OCI-LY3 (cell line): ENCODE data around the gene AKTIP.

Experiments
- H2AFZ ChIP-seq: fragments of 200-600, 300-600 bp; shearing (Covaris generic); 2 replicates; pipeline ENCODE4 v1.6.0; 2014; ENCODE audit warnings: antibody characterized with exemption, low read depth, low read length
- H3K27ac ChIP-seq: fragments of 200-600, 300-600 bp; sonication (generic); 2 replicates; pipeline ENCODE4 v1.5.1; 2014; ENCODE audit warnings: mild to moderate bottlenecking, low read length, moderate library complexity, mixed read lengths
- H3K27me3 ChIP-seq: fragments of 200-600, 300-600 bp; sonication (generic); 2 replicates; pipeline ENCODE4 v1.6.1; 2014; ENCODE audit warnings: low read depth, low read length, mixed read lengths
- H3K36me3 ChIP-seq: fragments of 200-600, 300-600 bp; sonication (generic); replicated peaks from 2 replicates; pipeline ENCODE3; 2014; ENCODE audit warnings: low read depth, low read length, mixed read lengths
- H3K4me1 ChIP-seq: fragments of 300-600, 200-600 bp; sonication (generic); 2 replicates; pipeline ENCODE4 v1.6.1; 2014; ENCODE audit warnings: low read length, mixed read lengths
- H3K4me2 ChIP-seq: fragments of 200-600, 300-600 bp; sonication (generic); 2 replicates; pipeline ENCODE4 v1.6.1; 2014; ENCODE audit warnings: low read length, mixed read lengths
- H3K4me3 ChIP-seq: fragments of 300-600, 200-600 bp; sonication (generic); 2 replicates; pipeline ENCODE4 v1.5.1; 2014; ENCODE audit warnings: antibody characterized with exemption, mild to moderate bottlenecking, low read length, moderate library complexity
- H3K79me2 ChIP-seq: fragments of 300-600, 200-600 bp; shearing (Covaris generic); 2 replicates; pipeline ENCODE4 v1.6.1; 2014; ENCODE audit warnings: mild to moderate bottlenecking, low read length, mixed read lengths
- H3K9ac ChIP-seq: fragments of 300-600, 200-600 bp; shearing (Covaris generic); 2 replicates; pipeline ENCODE4 v1.6.0; 2014; ENCODE audit warnings: mild to moderate bottlenecking, low read length, moderate library complexity
- H3K9me3 ChIP-seq: fragments of 200-600, 300-600 bp; shearing (Covaris generic); 2 replicates; pipeline ENCODE4 v1.6.1; 2014; ENCODE audit warnings: low read length, mixed read lengths; ENCODE audit not compliant: insufficient read depth
- H4K20me1 ChIP-seq: fragments of 200-600, 300-600 bp; sonication (generic); 2 replicates; pipeline ENCODE4 v1.6.1; 2016; ENCODE audit warnings: low read length, mixed read lengths; ENCODE audit not compliant: insufficient read depth
- CTCF ChIP-seq: fragments of 200-600, 300-600 bp; sonication (generic); IDR thresholded peaks from 2 replicates; pipeline ENCODE4 v1.5.1; 2014; ENCODE audit warnings: antibody characterized with exemption, low read length, low read depth
- EZH2phosphoT487 ChIP-seq: fragments of 200-600 bp; shearing (Covaris generic); IDR thresholded peaks from 2 replicates; pipeline ENCODE4 v1.6.1; 2018; ENCODE audit warnings: antibody characterized with exemption, mixed run types, low read depth

AKTIP gene

GRCh38 chr16:53507464-53508179 is 4.6 kb upstream of the AKTIP start:
- TF ChIP-seq EZH2phosphoT487 (no peak), CTCF (no peak)

GRCh38 chr16:53506254-53506653 is 3.2 kb upstream of the AKTIP start:
- Histone ChIP-seq H3K27ac (no peak overlapping the region), H3K4me3 (no peak overlapping the region), H3K4me2 (no peak overlapping the region), H4K20me1 (no peaks in the 10 kb centered on the region), H3K4me1 (peaks cover 20% of the 10 kb centered on the region), H3K9me3 (no peaks in the 10 kb centered on the region), H3K27me3 (0 out of 2 replicates have a peak, but pooled peaks cover 2% of the 10 kb centered on the region), H3K9ac (no peak overlapping the region), H2AFZ (no peak overlapping the region), H3K79me2 (0 out of 2 replicates have a peak, but pooled peaks cover 6% of the 10 kb centered on the region), H3K36me3 (no peaks in the 10 kb centered on the region)
- TF ChIP-seq CTCF (no peak), EZH2phosphoT487 (no peak)

More at GRCh38 chr16:53507464-53508179, 4.6 kb upstream of the AKTIP start:
- Histone ChIP-seq H4K20me1 (no peaks in the 10 kb centered on the region), H3K9me3 (no peaks in the 10 kb centered on the region), H3K27me3 (0 out of 2 replicates have a peak, but pooled peaks cover 2% of the 10 kb centered on the region), H3K4me3 (no peak overlapping the region), H3K4me1 (peaks cover 13% of the 10 kb centered on the region), H2AFZ (no peak overlapping the region), H3K36me3 (no peaks in the 10 kb centered on the region), H3K4me2 (no peak overlapping the region), H3K79me2 (no peaks in the 10 kb centered on the region), H3K27ac (no peak overlapping the region), H3K9ac (no peak overlapping the region)

- Histone ChIP-seq H3K4me3 (peak overlapping the region; percentile 92), H3K9me3 (no peaks in the 10 kb centered on the region), H3K36me3 (no peaks in the 10 kb centered on the region), H3K9ac (peak overlapping the region; percentile 86), H3K79me2 (0 out of 2 replicates have a peak, but pooled peaks cover 6% of the 10 kb centered on the region), H3K27me3 (0 out of 2 replicates have a peak, but pooled peaks cover 2% of the 10 kb centered on the region), H3K4me2 (peak overlapping the region; percentile 93), H2AFZ (no peak overlapping the region), H3K27ac (no peak overlapping the region), H3K4me1 (peaks cover 13% of the 10 kb centered on the region), H4K20me1 (no peaks in the 10 kb centered on the region)
- no peak for TF ChIP-seq CTCF
- TF ChIP-seq EZH2phosphoT487 = no peak
Measured at GRCh38 chr16:53504665-53505064, 1.7 kb upstream of the AKTIP start.

- TF ChIP-seq EZH2phosphoT487 (no peak), CTCF (no peak)
- Histone ChIP-seq H3K9ac (peak overlapping the region; percentile 86), H4K20me1 (no peaks in the 10 kb centered on the region), H3K4me2 (peak overlapping the region; percentile 93), H3K36me3 (no peaks in the 10 kb centered on the region), H3K79me2 (0 out of 2 replicates have a peak, but pooled peaks cover 6% of the 10 kb centered on the region), H3K27me3 (0 out of 2 replicates have a peak, but pooled peaks cover 2% of the 10 kb centered on the region), H3K4me1 (peaks cover 12% of the 10 kb centered on the region), H2AFZ (no peak overlapping the region), H3K4me3 (peak overlapping the region; percentile 92), H3K9me3 (no peaks in the 10 kb centered on the region), H3K27ac (0 out of 2 replicates have a peak overlapping the region, but pooled peaks have one; percentile 2)
Measured at GRCh38 chr16:53503991-53504663, 1.1 kb upstream of the AKTIP start.
